Stimulated activated CD4-positive, alpha-beta T cell treated with anti-CD3 and anti-CD28 coated beads, Interleukin-15, amount 100 ng/mL, for 1 hour (primary cell): ENCODE measurements around the gene RFC2.

Source experiments
- DNase-seq, 2 donors: peaks; one replicate each; pipeline ENCODE4 v3.0.0-alpha.2; 2020; ENCODE audit warnings: low read depth in 1 of 2, low spot score in 1 of 2

Gene RFC2

GRCh38 chr7:74254129-74254857 is at the start of gene RFC2:
RFC2 (minus strand) TSS chr7:74254399; CDS start chr7:74254383, 16 bp downstream.
- peak; percentile 95 to 96 for DNase-seq

GRCh38 chr7:74302745-74303221 is 48.6 kb upstream of the RFC2 start:
- DNase-seq: no peak

DNA sequence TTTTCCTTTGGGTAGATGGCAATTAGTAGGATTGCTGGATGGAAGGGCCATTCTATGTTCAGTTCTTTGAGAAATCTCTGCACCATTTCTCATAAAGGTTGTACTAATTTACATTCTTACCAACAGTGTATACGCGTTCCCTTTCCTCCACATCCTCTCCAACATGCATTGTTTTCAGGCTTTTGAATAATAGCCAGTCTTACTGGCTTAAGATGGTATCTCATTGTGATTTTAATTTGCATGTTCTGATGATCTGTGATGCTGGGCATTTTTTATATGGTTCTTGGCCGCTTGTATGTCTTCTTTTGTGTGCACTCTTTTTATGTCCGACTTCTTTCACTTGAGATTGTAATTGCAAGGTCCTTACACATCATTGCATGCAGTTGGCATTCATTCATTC is 46.7 kb upstream of the RFC2 start:
- DNase-seq: no peak

DNA sequence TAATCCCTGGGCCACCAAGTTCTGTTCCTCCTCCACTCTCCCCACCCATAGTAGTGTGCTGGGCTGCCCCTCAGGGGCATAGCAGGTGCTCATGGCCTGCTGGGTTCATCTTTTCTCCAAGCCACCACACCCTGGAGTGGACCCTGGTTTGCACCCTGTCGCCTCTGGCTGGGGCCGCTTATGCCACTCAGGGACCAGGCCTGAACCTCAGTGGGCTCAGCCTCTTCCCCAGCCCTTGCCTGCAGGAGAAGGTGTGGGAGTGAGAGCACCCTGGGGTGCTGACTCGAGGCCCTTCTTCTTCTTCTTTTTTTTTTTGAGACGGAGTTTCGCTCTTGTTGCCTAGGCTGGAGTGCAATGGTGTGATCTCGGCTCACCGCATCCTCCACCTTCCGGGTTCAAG is 45.2 kb upstream of the RFC2 start:
- no peak for DNase-seq

- no peak for DNase-seq
Measured at GRCh38 chr7:74297516-74298233, 43.5 kb upstream of the RFC2 start.

DNA sequence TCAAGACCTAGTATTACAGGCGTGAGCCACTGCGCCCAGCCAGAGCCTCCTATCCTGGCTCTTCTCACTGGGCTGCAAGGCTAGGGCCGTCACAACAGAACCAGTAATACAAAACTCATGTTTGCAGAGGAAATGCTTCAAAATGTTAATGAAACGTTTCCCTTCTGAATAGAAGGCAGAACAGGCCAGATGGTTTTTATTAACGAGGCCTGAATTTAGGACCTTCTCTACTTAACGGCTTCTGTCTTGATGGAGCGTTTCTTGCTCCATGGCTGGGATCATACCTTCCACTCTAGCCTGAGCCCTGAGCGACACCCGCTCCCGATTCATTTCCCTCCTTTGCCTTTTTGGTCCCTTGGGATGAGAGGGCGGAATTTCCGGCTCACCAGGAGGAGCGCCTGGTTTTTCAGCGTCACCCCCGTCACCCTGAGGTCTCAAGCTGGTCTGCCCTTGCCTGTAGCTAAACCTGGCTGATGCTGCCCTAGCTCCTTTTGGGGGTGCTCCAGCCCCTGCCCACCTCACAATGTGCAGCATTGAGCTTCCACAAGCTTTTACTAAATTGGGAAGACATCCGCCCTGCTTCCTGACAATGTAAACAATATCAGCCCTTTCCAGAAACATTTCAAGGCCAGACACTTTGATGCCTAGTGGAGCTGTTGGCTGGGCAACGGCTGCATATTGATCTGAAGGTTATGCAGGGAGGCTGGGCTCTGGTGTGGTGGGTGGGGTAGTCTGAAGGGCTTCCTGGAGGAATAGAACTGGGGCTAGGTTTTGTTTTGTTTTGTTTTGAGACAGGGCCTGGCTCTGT is 40.2 kb upstream of the RFC2 start:
- no peak for DNase-seq

DNA sequence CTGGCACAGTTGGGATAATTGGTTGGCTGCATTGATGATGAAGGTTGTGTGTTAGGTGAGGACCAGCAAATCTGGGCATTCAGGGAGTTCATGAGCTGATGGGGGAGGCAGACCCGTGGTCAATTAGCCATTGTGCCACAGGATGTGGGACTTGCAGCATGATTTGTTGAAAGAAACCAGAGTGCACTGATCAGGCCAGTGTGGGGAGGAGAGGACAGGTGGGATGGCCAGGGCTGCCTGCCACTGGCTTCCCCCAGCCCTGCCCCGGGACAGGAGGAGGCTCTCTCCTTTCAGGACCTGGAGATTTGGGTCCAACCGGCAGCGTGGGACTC is 39.3 kb upstream of the RFC2 start:
- no peak for DNase-seq

- no peak for DNase-seq
Measured at GRCh38 chr7:74292757-74293576, 38.8 kb upstream of the RFC2 start.

GRCh38 chr7:74291535-74291934 is 37.3 kb upstream of the RFC2 start:
- no peak for DNase-seq

GRCh38 chr7:74290981-74291441 is 36.8 kb upstream of the RFC2 start:
- no peak for DNase-seq

- DNase-seq: no peak
Measured at GRCh38 chr7:74290553-74290950, 36.4 kb upstream of the RFC2 start.

DNA sequence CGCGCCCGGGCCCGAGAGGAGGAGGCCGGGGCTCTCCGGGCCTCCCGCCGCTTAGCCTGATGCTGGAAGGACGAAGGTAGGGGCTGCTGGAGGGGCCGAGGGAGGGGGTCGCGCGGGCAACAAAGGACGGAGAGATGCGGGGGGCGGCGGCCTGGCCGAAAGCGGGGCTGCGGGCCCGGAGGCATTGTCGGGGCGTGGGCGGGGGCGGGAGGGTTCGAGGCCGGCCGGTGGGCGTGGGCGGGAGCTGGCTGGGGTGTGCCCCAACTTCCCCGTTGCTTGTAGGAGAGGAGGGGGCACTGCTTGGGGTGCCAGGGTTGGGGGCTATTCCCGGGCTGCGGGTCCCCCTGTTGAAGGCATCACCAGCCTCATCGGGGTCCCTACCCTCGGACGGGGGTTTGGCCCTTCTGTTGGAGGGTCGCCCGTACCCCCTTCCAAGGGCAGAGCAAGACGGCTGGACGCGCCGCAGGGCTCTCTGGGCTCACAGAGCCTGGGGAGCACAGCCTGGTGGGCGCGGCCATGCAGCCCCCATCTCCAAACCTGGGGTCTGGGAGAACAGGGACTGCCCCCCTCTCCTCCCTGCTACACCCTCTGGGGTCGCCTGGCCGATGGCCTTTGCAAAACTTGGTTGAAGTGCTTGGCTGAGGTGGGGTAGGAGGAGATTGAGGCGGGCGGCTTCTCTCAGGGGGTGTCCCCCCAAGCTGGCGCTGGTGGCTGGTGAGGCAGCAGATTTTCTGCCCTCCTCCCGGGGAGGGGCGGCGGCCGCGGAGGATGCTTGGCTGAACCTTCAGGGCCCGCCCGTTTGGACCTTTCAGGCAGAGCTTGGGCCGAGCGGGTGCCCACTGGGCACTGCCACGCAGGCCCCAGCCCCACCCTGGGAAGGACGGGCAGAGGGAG is 35.7 kb upstream of the RFC2 start:
- DNase-seq: no peak

GRCh38 chr7:74289018-74289658 is 34.9 kb upstream of the RFC2 start, which contains the start of gene CLIP2:
CLIP2 (plus strand) TSS chr7:74289407; CDS start chr7:74317547, 28,140 bp downstream.
- DNase-seq: peak; percentile 63 to 73

- DNase-seq: no peak
Measured at GRCh38 chr7:74288034-74288881, 34.1 kb upstream of the RFC2 start.

- no peak for DNase-seq
Measured at GRCh38 chr7:74287303-74288033, 33.3 kb upstream of the RFC2 start.

GRCh38 chr7:74286131-74286530 is 31.9 kb upstream of the RFC2 start:
- DNase-seq: no peak

DNA sequence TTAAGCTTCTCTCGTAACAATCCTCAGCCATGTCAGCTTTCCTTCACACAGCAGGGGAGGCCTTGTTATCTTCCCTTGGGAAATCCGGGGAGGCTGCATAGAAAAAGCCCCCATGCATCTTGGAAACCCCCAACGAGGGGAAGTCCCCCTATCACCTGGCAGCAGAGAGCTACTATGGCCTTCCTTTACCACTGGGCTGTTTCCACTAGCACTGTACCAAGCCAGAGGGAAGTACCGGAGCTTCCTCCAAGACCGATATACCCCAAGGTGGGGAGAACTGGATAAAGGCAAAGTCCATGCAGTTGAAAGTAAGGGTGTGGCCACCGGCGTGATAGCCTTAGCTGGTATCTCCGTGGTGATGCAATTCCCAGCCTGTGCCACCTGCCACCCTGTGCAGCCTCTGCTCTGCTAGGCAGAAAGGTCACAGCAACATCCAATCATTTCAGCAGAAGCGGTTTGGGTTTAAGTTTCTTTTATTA is 30.6 kb upstream of the RFC2 start:
- DNase-seq: no peak
